Liver (tissue), 9 donors: ENCODE data around the gene TUSC2. TPM values are rescaled to one million over a fixed set of nuclear protein-coding genes. Genes with fewer than 3 reads are reported as not detected.

Experiments
- DNase-seq: peaks from one replicate; pipeline ENCODE4 v3.0.0-alpha.2; 2017; ENCODE audit warnings: low spot score
- H3K27ac ChIP-seq, 2 donors: one replicate each; pipeline ENCODE4 v1.7.0; 2013; ENCODE audit warnings: inconsistent platforms in 2 of 2, low read length in 2 of 2, control low read depth in 1 of 2, low read depth in 1 of 2, mild to moderate bottlenecking in 1 of 2
- H3K27me3 ChIP-seq, 4 donors: one replicate each; pipeline versions ENCODE4 v1.6.1 to v1.7.0; 2013; ENCODE audit warnings: low read length in 3 of 4, inconsistent platforms in 1 of 4, mild to moderate bottlenecking in 1 of 4, moderate library complexity in 1 of 4; ENCODE audit not compliant: control insufficient read depth in 4 of 4, insufficient read depth in 4 of 4
- H3K36me3 ChIP-seq, 4 donors: one replicate each; pipeline versions ENCODE4 v1.6.1 to v1.7.0; 2013; ENCODE audit warnings: low read length in 3 of 4, mild to moderate bottlenecking in 3 of 4, low read depth in 1 of 4, moderate library complexity in 1 of 4; ENCODE audit not compliant: control insufficient read depth in 4 of 4, insufficient read depth in 3 of 4
- H3K4me1 ChIP-seq, 4 donors: one replicate each; pipeline versions ENCODE4 v1.6.1 to v1.7.0; 2013; ENCODE audit warnings: low read length in 3 of 4, mild to moderate bottlenecking in 3 of 4, moderate library complexity in 1 of 4; ENCODE audit not compliant: control insufficient read depth in 4 of 4, insufficient read depth in 4 of 4
- H3K4me3 ChIP-seq, 3 donors: one replicate each; pipeline versions ENCODE4 v1.6.1 to v1.7.0; 2013; ENCODE audit warnings: low read length in 3 of 3, control low read depth in 1 of 3, low read depth in 1 of 3, mild to moderate bottlenecking in 1 of 3
- H3K9ac ChIP-seq, 2 donors: one replicate each; pipeline ENCODE4 v1.7.0; 2013; ENCODE audit warnings: low read length in 2 of 2, mild to moderate bottlenecking in 2 of 2, moderate library complexity in 2 of 2, control low read depth in 1 of 2, low read depth in 1 of 2
- H3K9me3 ChIP-seq, 4 donors: one replicate each; pipeline versions ENCODE4 v1.6.1 to v1.7.0; 2013; ENCODE audit warnings: low read length in 3 of 4; ENCODE audit not compliant: control insufficient read depth in 4 of 4
- ATF3 ChIP-seq: IDR thresholded peaks from 2 replicates; pipeline ENCODE4 v1.6.1; 2016; ENCODE audit warnings: antibody characterized with exemption
- CTCF ChIP-seq: fragments of 150-350 bp; IDR thresholded peaks from 2 replicates; pipeline ENCODE4 v1.5.1; 2017; ENCODE audit warnings: improper control_type of control experiment, low read depth, low read length; ENCODE audit not compliant: missing input control
- EGR1 ChIP-seq, 2 donors: IDR thresholded peaks; 2 replicates each; pipeline ENCODE4 v1.6.1; 2016 to 2018; ENCODE audit warnings: antibody characterized with exemption in 2 of 2, low read depth in 2 of 2
- FOXA1 ChIP-seq: IDR thresholded peaks from 2 replicates; pipeline ENCODE4 v1.6.1; 2016; ENCODE audit warnings: antibody characterized with exemption
- FOXA2 ChIP-seq: IDR thresholded peaks from 2 replicates; pipeline ENCODE4 v1.6.1; 2016; ENCODE audit warnings: antibody characterized with exemption
- GABPA ChIP-seq, 2 donors: IDR thresholded peaks in 1 of 2; conservative IDR thresholded peaks in 1 of 2; 2 replicates each; pipeline ENCODE4 v1.6.1; 2016; ENCODE audit warnings: antibody characterized with exemption in 2 of 2, mild to moderate bottlenecking in 1 of 2, moderate library complexity in 1 of 2
- HNF4A ChIP-seq, 2 donors: conservative IDR thresholded peaks; 2 replicates each; pipeline ENCODE4 v1.6.1; 2016; ENCODE audit warnings: antibody characterized with exemption in 2 of 2, mild to moderate bottlenecking in 2 of 2
- HNF4G ChIP-seq: IDR thresholded peaks from 2 replicates; pipeline ENCODE4 v1.6.1; 2016; ENCODE audit warnings: antibody characterized with exemption
- JUND ChIP-seq, 2 donors: IDR thresholded peaks; 2 replicates each; pipeline ENCODE4 v1.6.1; 2016; ENCODE audit warnings: antibody characterized with exemption in 2 of 2
- MAX ChIP-seq: IDR thresholded peaks from 2 replicates; pipeline ENCODE4 v1.6.1; 2016; ENCODE audit warnings: antibody characterized with exemption
- NR2F2 ChIP-seq: IDR thresholded peaks from 2 replicates; pipeline ENCODE4 v1.6.1; 2016; ENCODE audit warnings: antibody characterized with exemption
- RAD21 ChIP-seq, 2 donors: IDR thresholded peaks; 2 replicates each; pipeline ENCODE4 v1.6.1; 2016; ENCODE audit warnings: antibody characterized with exemption in 2 of 2, mild to moderate bottlenecking in 2 of 2
- REST ChIP-seq: IDR thresholded peaks from 2 replicates; pipeline ENCODE4 v1.6.1; 2016; ENCODE audit warnings: antibody characterized with exemption, mild to moderate bottlenecking
- RXRA ChIP-seq, 2 donors: IDR thresholded peaks; 2 replicates each; pipeline ENCODE4 v1.6.1; 2017 to 2018; ENCODE audit warnings: antibody characterized with exemption in 2 of 2, mild to moderate bottlenecking in 1 of 2
- SP1 ChIP-seq: IDR thresholded peaks from 2 replicates; pipeline ENCODE4 v1.6.1; 2018; ENCODE audit warnings: antibody characterized with exemption, mild to moderate bottlenecking
- TAF1 ChIP-seq: conservative IDR thresholded peaks from 2 replicates; pipeline ENCODE4 v1.6.1; 2016; ENCODE audit warnings: antibody characterized with exemption, mild to moderate bottlenecking
- YY1 ChIP-seq: IDR thresholded peaks from 2 replicates; pipeline ENCODE4 v1.6.1; 2016; ENCODE audit warnings: antibody characterized with exemption, mild to moderate bottlenecking
- ZBTB33 ChIP-seq: IDR thresholded peaks from 2 replicates; pipeline ENCODE4 v1.6.1; 2016; ENCODE audit warnings: antibody characterized with exemption
- WGBS: extraction: QIAGEN DNeasy Blood & Tissue Kit; methylation state at CpG from one replicate; pipeline ENCODE4 v1.1.7; 2013; 5-methylcytosine and 5-hydroxymethylcytosine counted together
- polyA plus RNA-seq, 2 donors: library from polyadenylated mRNA; stranded (reverse) in 1 of 2; unstranded in 1 of 2; fragments of 200-250 nt in 1 of 2; fragments of >200 nt in 1 of 2; fragmentation: Nextera tagmentation in 1 of 2; extraction: Ambion mirVana in 1 of 2; gene quantifications; one replicate each; pipeline versions ENCODE4 v1.2.1 to v1.2.3, GENCODE V29; 2013 to 2015
- total RNA-seq, 2 donors: library from RNA; depleted of rRNA; stranded (reverse); fragments of >200 nt; gene quantifications; one replicate each; pipeline ENCODE4 v1.2.3, GENCODE V29; 2014
- donor health status: healthy.
- donor health status: healthy.
- donor health status: healthy.
- donor health status: healthy.
- donor health status: healthy.

TUSC2 gene
- total and polyA plus RNA-seq, 4 donors = 12.7 to 37.7 (median 21.7) TPM

GRCh38 chr3:50323614-50324199 lies 4.3 kb downstream of the TUSC2 start:
- peaks cover 14 to 81% (median 62%) of the 10 kb centered on the region in 4 donors for H3K4me1 ChIP-seq
- no peak overlapping the region for H3K4me3 ChIP-seq
- peak overlapping the region in 1 of 2 donors; percentile 4 for H3K9ac ChIP-seq
- H3K36me3 ChIP-seq = peaks cover 0 to 4% (median 2%) of the 10 kb centered on the region in 4 donors
- no peaks in the 10 kb centered on the region for H3K9me3 ChIP-seq
- H3K27ac ChIP-seq = peak overlapping the region; percentile 98 to 99
- TF ChIP-seq RAD21 (IDR thresholded peaks at IDR 0.05) = no peak
- no peak for TF ChIP-seq YY1
- no peak for TF ChIP-seq RXRA (IDR thresholded peaks at IDR 0.05)
- TF ChIP-seq JUND (IDR thresholded peaks at IDR 0.05) = no peak
- TF ChIP-seq ZBTB33 = no peak
- TF ChIP-seq ATF3 = no peak
- no peak for TF ChIP-seq HNF4A (conservative IDR thresholded peaks at IDR 0.05)
- TF ChIP-seq GABPA (IDR thresholded peaks at IDR 0.05 in 1 of 2, conservative IDR thresholded peaks at IDR 0.05 in 1 of 2) = peak in 1 of 2 donors; percentile 25
- TF ChIP-seq TAF1 = no peak
- TF ChIP-seq CTCF = peak; percentile 10
- peak in 1 of 2 donors; percentile 43 for TF ChIP-seq EGR1 (IDR thresholded peaks at IDR 0.05; ENCODE audit: low read depth in 2 of 2)
- no peak for TF ChIP-seq FOXA1
- TF ChIP-seq FOXA2 = no peak
- peak; percentile 77 for TF ChIP-seq MAX
- TF ChIP-seq SP1 = no peak
- no peak for TF ChIP-seq HNF4G
- TF ChIP-seq NR2F2 = peak; percentile 98
- 66% methylated on average over 5 of the region's 5 CpGs for WGBS
- H3K27me3 ChIP-seq = no peaks in the 10 kb centered on the region
- DNase-seq = no peak

- H3K36me3 ChIP-seq = peaks cover 0 to 7% (median 2%) of the 10 kb centered on the region in 4 donors
- H3K4me3 ChIP-seq = no peak overlapping the region
- peak overlapping the region; percentile 98 to 99 for H3K27ac ChIP-seq
- H3K27me3 ChIP-seq = no peaks in the 10 kb centered on the region
- TF ChIP-seq CTCF (no peak), NR2F2 (no peak), EGR1 (IDR thresholded peaks at IDR 0.05; ENCODE audit: low read depth in 2 of 2) (no peak), TAF1 (no peak), YY1 (no peak), GABPA (IDR thresholded peaks at IDR 0.05 in 1 of 2, conservative IDR thresholded peaks at IDR 0.05 in 1 of 2) (no peak), FOXA2 (no peak), REST (no peak), HNF4A (conservative IDR thresholded peaks at IDR 0.05) (no peak), HNF4G (no peak)
- peak overlapping the region in 1 of 2 donors; percentile 4 for H3K9ac ChIP-seq
- peaks cover 17 to 81% (median 61%) of the 10 kb centered on the region in 4 donors for H3K4me1 ChIP-seq
- WGBS = 68% methylated on average over 4 of the region's 4 CpGs
- no peaks in the 10 kb centered on the region for H3K9me3 ChIP-seq
- DNase-seq = no peak
These were observed 4.9 kb downstream of the TUSC2 start for GRCh38 chr3:50323092-50323600.
